NCI-H510A (cell line): ENCODE measurements around the gene KBTBD13.
"Not testable (repeated sequence)": the region's sequence is repeated elsewhere in the genome, so short reads cannot be mapped to it uniquely, and the experiment has no call there.

Source experiments
- DNase-seq: peaks from one replicate; lab custom pipeline; 2025; lab: John Stamatoyannopoulos, UW

The KBTBD13 gene

GRCh38 chr15:65069779-65070546 is 6.6 kb upstream of the KBTBD13 start:
- DNase-seq, result no peak

GRCh38 chr15:65071381-65071811 is 5.2 kb upstream of the KBTBD13 start:
- DNase-seq, result no peak

GRCh38 chr15:65072027-65072426 is 4.5 kb upstream of the KBTBD13 start:
- no peak for DNase-seq

- DNase-seq, result no peak
Observed at GRCh38 chr15:65072617-65073016, 3.9 kb upstream of the KBTBD13 start.

GRCh38 chr15:65074946-65075345 is 1.6 kb upstream of the KBTBD13 start:
- not testable (repeated sequence) for DNase-seq

- not testable (repeated sequence) for DNase-seq
Observed at GRCh38 chr15:65075607-65076395, 745 bp upstream of the KBTBD13 start.

- DNase-seq, result no peak
Observed at GRCh38 chr15:65077291-65077980, 890 bp downstream of the KBTBD13 start.

GRCh38 chr15:65077981-65078352 is 1.4 kb downstream of the KBTBD13 start:
- DNase-seq, result no peak

GRCh38 chr15:65079580-65079979 is 3.0 kb downstream of the KBTBD13 start:
- no peak for DNase-seq

- DNase-seq, result no peak
Observed at GRCh38 chr15:65081270-65081669, 4.7 kb downstream of the KBTBD13 start.

- DNase-seq, result no peak
Observed at GRCh38 chr15:65081758-65082157, 5.2 kb downstream of the KBTBD13 start.

GRCh38 chr15:65082303-65082953 is 5.9 kb downstream of the KBTBD13 start:
- no peak for DNase-seq

- no peak for DNase-seq
Observed at GRCh38 chr15:65083262-65083701, 6.7 kb downstream of the KBTBD13 start.

GRCh38 chr15:65084500-65085206 is 8.1 kb downstream of the KBTBD13 start:
- no peak for DNase-seq

- no peak for DNase-seq
Observed at GRCh38 chr15:65085207-65085753, 8.7 kb downstream of the KBTBD13 start.

GRCh38 chr15:65085990-65086679 is 9.6 kb downstream of the KBTBD13 start:
- no peak for DNase-seq

- DNase-seq, result no peak
Observed at GRCh38 chr15:65086680-65087111, 10.2 kb downstream of the KBTBD13 start.

GRCh38 chr15:65087411-65087810 is 10.9 kb downstream of the KBTBD13 start:
- DNase-seq, result no peak

- DNase-seq, result no peak
Observed at GRCh38 chr15:65087873-65088642, 11.5 kb downstream of the KBTBD13 start.

- no peak for DNase-seq
Observed at GRCh38 chr15:65088643-65089021, 12.1 kb downstream of the KBTBD13 start.
